Hypothalamus (tissue), 51 donors: ENCODE results near the gene HEATR1.
"Not testable (repeated sequence)": the region's sequence is repeated elsewhere in the genome, so short reads cannot be mapped to it uniquely, and the experiment has no call there.

ENCODE experiments used
- DNase-seq, 51 donors: peaks; one replicate each; lab custom pipeline; 2025; lab: John Stamatoyannopoulos, UW

The HEATR1 gene, protein sequence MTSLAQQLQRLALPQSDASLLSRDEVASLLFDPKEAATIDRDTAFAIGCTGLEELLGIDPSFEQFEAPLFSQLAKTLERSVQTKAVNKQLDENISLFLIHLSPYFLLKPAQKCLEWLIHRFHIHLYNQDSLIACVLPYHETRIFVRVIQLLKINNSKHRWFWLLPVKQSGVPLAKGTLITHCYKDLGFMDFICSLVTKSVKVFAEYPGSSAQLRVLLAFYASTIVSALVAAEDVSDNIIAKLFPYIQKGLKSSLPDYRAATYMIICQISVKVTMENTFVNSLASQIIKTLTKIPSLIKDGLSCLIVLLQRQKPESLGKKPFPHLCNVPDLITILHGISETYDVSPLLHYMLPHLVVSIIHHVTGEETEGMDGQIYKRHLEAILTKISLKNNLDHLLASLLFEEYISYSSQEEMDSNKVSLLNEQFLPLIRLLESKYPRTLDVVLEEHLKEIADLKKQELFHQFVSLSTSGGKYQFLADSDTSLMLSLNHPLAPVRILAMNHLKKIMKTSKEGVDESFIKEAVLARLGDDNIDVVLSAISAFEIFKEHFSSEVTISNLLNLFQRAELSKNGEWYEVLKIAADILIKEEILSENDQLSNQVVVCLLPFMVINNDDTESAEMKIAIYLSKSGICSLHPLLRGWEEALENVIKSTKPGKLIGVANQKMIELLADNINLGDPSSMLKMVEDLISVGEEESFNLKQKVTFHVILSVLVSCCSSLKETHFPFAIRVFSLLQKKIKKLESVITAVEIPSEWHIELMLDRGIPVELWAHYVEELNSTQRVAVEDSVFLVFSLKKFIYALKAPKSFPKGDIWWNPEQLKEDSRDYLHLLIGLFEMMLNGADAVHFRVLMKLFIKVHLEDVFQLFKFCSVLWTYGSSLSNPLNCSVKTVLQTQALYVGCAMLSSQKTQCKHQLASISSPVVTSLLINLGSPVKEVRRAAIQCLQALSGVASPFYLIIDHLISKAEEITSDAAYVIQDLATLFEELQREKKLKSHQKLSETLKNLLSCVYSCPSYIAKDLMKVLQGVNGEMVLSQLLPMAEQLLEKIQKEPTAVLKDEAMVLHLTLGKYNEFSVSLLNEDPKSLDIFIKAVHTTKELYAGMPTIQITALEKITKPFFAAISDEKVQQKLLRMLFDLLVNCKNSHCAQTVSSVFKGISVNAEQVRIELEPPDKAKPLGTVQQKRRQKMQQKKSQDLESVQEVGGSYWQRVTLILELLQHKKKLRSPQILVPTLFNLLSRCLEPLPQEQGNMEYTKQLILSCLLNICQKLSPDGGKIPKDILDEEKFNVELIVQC (N-terminal part only)

DNA sequence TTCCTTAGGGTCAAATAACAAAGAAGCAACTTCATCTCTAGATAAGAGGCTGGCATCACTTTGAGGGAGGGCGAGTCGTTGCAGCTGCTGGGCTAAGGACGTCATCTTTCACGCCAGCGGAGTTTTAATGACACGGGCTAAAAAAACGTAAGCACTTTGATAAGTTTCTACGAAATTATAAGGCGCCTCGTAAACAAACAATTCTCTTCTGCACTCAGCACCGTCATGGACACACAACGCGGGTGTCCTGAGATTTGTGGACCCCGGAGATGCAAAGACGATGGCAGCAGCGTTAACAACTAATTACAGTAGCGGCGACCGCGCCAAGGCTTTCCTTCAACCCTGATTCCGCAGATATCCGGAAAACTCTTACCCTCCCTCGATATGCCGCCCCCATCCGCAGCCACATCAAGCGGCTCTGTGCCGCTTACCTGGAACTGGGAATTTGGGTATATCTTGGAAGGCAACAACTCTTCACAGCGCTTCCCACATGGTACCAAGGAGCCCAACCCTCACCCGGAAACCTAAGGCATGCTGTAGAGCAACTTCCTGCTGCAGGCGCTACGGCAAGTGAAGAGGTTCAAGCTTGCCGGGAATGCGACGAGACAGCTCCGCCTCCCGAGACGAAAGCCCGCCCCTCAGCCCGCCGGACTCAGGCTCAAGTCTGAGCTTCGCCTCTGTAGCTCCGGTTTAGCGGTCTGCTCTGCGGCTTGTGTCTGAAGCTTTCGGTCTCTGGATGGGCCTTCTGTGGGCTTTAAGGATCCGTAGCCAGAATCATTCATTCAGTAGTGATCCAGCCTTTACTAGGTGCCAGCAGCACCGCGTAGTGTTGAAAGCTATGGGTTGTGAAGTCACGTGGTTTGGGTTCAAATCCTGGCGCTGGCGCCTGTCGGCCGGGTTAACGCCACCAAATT lies at the start of gene HEATR1:
Gene HEATR1, minus strand, starts transcription at position 526 of the 914 bp plus-strand sequence. Its CDS starts 421 bp downstream, at position 105.
- DNase-seq: peak; percentile 37 to 97 (median 88)

- no peak for DNase-seq
These were observed 40.8 kb upstream of the HEATR1 start for GRCh38 chr1:236645016-236645680.

DNA sequence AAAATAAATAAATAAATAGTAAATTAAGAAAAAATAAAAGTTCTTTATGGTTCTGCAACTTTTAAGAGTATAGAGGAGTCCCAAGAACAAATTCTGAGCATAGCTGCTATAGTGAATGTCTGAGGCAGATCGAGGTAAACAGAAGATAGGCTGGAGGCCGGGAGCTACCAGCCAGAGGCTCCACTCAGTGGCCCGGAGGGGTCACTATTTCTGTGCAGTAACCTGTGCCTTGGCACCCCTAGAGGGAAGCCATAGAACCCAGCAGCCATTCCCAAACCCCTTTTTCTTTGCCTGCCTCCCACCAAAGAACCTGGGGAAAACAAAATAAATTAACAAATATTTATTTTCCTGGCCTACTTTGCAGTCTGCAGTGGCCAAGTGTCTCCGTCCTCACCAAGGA lies 38.4 kb upstream of the HEATR1 start:
- DNase-seq: no peak

DNA sequence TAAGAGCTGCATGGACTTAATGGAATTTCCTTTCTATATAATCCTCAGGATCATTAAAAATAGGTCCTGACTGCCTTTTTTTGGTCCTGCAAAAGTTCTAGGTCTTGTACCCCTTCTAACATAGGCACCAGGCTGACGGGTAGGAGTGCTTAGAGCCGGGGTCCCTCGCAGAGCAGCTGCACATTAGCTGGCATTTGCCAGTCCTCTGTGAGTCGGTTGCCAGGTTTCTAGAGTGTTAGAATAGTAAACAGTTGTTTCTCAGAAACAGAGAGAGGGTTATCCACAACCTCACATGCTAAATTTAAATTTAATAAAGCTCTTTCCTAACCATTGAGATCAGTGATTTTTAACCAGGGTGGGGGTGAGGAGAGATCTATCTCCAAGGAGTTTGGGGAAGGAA lies 35.4 kb upstream of the HEATR1 start:
- peak in 1 of 51 donors; percentile 2 for DNase-seq

DNA sequence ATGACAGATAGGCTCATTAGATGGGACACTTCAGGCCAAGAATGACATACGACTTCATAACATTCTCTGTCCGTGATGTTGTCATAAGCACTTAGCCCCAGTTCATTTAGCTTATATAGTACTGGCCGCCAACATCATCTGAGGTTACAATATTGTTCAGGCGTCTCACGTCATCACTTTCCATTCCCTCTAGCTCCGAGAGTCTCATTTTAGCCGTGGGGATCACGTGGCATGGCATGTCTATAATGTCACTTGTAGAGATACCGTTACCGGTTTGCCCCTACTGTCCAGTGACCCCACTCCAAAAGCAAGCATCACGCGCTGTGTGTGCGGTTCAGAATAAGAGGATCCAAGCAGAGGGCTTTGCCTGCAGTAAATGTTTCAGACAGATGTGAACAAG lies 34.6 kb upstream of the HEATR1 start:
- DNase-seq: no peak

DNA sequence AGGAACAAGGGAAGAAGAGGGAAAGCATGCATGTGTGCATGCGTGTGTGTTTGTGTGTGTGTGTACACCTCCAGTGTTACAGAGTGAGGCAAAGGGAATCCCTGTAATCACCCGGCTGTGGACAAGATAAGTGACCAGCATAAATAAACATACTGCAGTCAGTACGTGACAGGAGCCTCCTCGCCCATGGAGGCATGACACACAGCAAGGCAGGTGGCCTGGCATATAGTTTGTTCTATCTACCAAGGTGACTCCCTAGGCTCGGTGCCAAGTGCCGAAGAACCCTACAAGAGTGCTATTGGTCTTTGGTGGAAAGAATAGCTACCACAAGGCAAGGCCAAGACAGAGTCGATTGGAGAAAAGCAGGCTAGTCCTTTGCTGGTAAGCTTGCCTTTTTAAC lies 31.7 kb upstream of the HEATR1 start:
- no peak for DNase-seq

GRCh38 chr1:236627727-236628408 lies 23.6 kb upstream of the HEATR1 start:
- no peak for DNase-seq

- DNase-seq: no peak
These were observed 19.3 kb upstream of the HEATR1 start for GRCh38 chr1:236623371-236624166.

- DNase-seq: no peak
These were observed 18.1 kb upstream of the HEATR1 start for GRCh38 chr1:236622407-236622806.

- no peak for DNase-seq
These were observed 15.1 kb upstream of the HEATR1 start for GRCh38 chr1:236619398-236619797.

GRCh38 chr1:236618507-236618906 lies 14.2 kb upstream of the HEATR1 start:
- DNase-seq: no peak

- no peak for DNase-seq
These were observed 11.3 kb upstream of the HEATR1 start for GRCh38 chr1:236615399-236616148.

GRCh38 chr1:236612349-236612748 lies 8.0 kb upstream of the HEATR1 start:
- DNase-seq: no peak

GRCh38 chr1:236608930-236609726 lies 4.8 kb upstream of the HEATR1 start:
- peak in 28 of 51 donors; percentile 0 to 62 (median 20) for DNase-seq

DNA sequence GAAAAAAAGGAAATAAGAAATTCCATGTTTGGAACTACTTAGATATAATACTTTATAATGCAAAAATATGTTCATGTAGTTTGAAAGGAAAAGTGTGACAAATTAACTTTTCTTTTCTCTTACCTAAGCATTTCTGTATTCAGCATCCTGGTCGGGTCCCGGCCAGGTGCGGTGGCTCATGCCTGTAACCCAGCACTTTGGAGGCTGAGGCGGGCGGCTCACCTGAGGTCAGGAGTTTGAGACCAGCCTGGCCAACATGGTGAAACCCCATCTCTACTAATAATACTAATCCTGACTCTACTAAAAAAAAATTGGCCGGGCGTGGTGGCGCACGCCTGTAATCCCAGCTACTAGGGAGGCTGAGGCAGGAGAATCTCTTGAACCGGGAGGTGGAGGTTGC lies 3.3 kb upstream of the HEATR1 start:
- not testable (repeated sequence) for DNase-seq
